ENCODE measurements around the gene GLI3. TPM values are rescaled to one million over a fixed set of nuclear protein-coding genes. Genes with fewer than 3 reads are reported as not detected.

GLI3 gene
- total and polyA plus RNA-seq, 2 of the 8 experiments (the other 6 are each of a cell fraction or from before 2014, with no cell fraction given): 8.0 to 31.1 TPM

- peak; percentile 99 for FAIRE-seq
- H3K27ac ChIP-seq (ENCODE audit: low read depth, low read length): peak overlapping the region; percentile 3; the same call in 1 of the 2 replicates
- TF ChIP-seq TAF7 (optimal IDR thresholded peaks at IDR 0.05; ENCODE audit: borderline replicate concordance, low read depth, low read length): no peak
- TF ChIP-seq CREB1 (IDR thresholded peaks at IDR 0.05): 0 out of 2 replicates have a peak, but pooled peaks have one; percentile 11
- TF ChIP-seq FOSL1 (IDR thresholded peaks at IDR 0.05; ENCODE audit: insufficient read depth, low read depth, low read length): no peak
- TF ChIP-seq NANOG (IDR thresholded peaks at IDR 0.05; ENCODE audit: insufficient read depth, low read depth, low read length, poor library complexity, severe bottlenecking): peak; percentile 60
- TF ChIP-seq E2F6 (IDR thresholded peaks at IDR 0.05): no peak
- TF ChIP-seq NRF1 (IDR thresholded peaks at IDR 0.05; ENCODE audit: low read depth, low read length): no peak
- TF ChIP-seq TEAD4 (IDR thresholded peaks at IDR 0.05; ENCODE audit: low read depth, low read length): peak; percentile 82
- peak; percentile 67; the same call in 1 of the 2 replicates for TF ChIP-seq ATF2 (IDR thresholded peaks at IDR 0.05; ENCODE audit: low read length)
- TF ChIP-seq TBP (IDR thresholded peaks at IDR 0.05; ENCODE audit: low read depth, low read length): no peak
- 0 out of 2 replicates have a peak, but pooled peaks have one; percentile 55 for TF ChIP-seq JUND (IDR thresholded peaks at IDR 0.05; ENCODE audit: low read length)
Observed at GRCh38 chr7:42212541-42213090, 24.4 kb downstream of the GLI3 start.

More at GRCh38 chr7:42212541-42213090, 24.4 kb downstream of the GLI3 start:
- H4K91ac ChIP-seq (replicated peaks; ENCODE audit: insufficient read length, low read length): no peak overlapping the region
- no peaks in the 10 kb centered on the region for H3K9me3 ChIP-seq (ENCODE audit: insufficient read depth in 2 of 2, low read depth in 1 of 2, low read length in 1 of 2)
- no peaks in the 10 kb centered on the region for H3K27me3 ChIP-seq (replicated peaks in 1 of 4; ENCODE audit: control insufficient read depth in 3 of 4, extremely low read depth in 1 of 4, insufficient read depth in 3 of 4, low read length in 3 of 4)
- H2BK20ac ChIP-seq (ENCODE audit: low read length): no peak overlapping the region
- no peak overlapping the region for H3K9ac ChIP-seq (replicated peaks in 1 of 4; ENCODE audit: extremely low read depth in 1 of 4, low read depth in 3 of 4, low read length in 3 of 4)
- ChIA-PET POLR2A (ENCODE audit: partially characterized antibody) (interaction anchor here (1.0 to 3.1 kb wide), 4 partner anchors 9 to 16 kb away, joined by 3 to 14 read pairs (median 7); no protein-coding TSS in a partner anchor), CTCF (ENCODE audit: partially characterized antibody) (interaction anchor here (0.7 to 1.7 kb wide), 9 partner anchors 9 to 235 kb away, joined by 3 to 6 read pairs (median 3); no protein-coding TSS in a partner anchor)
- no peak overlapping the region for H3K23ac ChIP-seq (ENCODE audit: insufficient read length)
- no peak overlapping the region for H2BK5ac ChIP-seq (ENCODE audit: low read depth, low read length)
- no peak overlapping the region for H2BK120ac ChIP-seq (replicated peaks; ENCODE audit: low read depth, low read length)
- no peaks in the 10 kb centered on the region; a peak in 1 of 8 replicates for H3K36me3 ChIP-seq (ENCODE audit: control insufficient read depth in 2 of 4, insufficient read depth in 4 of 4, low read length in 3 of 4)
- H3K4me2 ChIP-seq (ENCODE audit: insufficient read depth in 1 of 2, low read depth in 2 of 2, low read length in 2 of 2): peak overlapping the region in 1 of 2 experiments; percentile 52; a peak in 1 of 4 replicates
- 54% methylated on average over 8 of the region's 8 CpGs; no CpG with 5 or more reads in 1 of the 2 experiments for WGBS, 2 experiments (ENCODE audit: extremely low coverage in 1 of 2, insufficient coverage in 1 of 2, insufficient read length in 1 of 2, insufficient replicate concordance in 2 of 2, low coverage in 1 of 2, low lambda C conversion rate in 2 of 2, missing lambda C conversion rate in 1 of 2)
- H4K8ac ChIP-seq (ENCODE audit: extremely low read depth, insufficient read depth, low read length): no peak overlapping the region
- no peak overlapping the region; a peak in 1 of 8 replicates for H3K4me3 ChIP-seq (ENCODE audit: extremely low read depth in 1 of 4, insufficient read depth in 2 of 4, low read depth in 3 of 4, low read length in 4 of 4)
- no peak overlapping the region for H2BK15ac ChIP-seq (ENCODE audit: low read length)
- no peak for DNase-seq (ENCODE audit: low read depth in 1 of 2, low spot score in 2 of 2)
- no peak overlapping the region for H3K14ac ChIP-seq (ENCODE audit: insufficient read length)
- peaks cover 0 to 42% of the 10 kb centered on the region in 2 experiments; a peak in 2 of 4 replicates for H3K79me2 ChIP-seq (ENCODE audit: control insufficient read depth in 1 of 2, insufficient read depth in 2 of 2, low read length in 2 of 2)
- no peak overlapping the region for H3K18ac ChIP-seq (ENCODE audit: extremely low read depth, low read length)
- H3K79me1 ChIP-seq (ENCODE audit: low read depth, low read length): no peaks in the 10 kb centered on the region
- H3K56ac ChIP-seq (replicated peaks; ENCODE audit: insufficient read length, low read depth, low read length): no peak overlapping the region
- H2AK5ac ChIP-seq (ENCODE audit: low read depth, low read length): no peak overlapping the region
- H3K23me2 ChIP-seq (ENCODE audit: low read depth, low read length): no peaks in the 10 kb centered on the region
- no peaks in the 10 kb centered on the region for H4K20me1 ChIP-seq (replicated peaks in 1 of 2; ENCODE audit: control insufficient read depth in 1 of 2, insufficient read depth in 2 of 2, low read length in 2 of 2)
- no peak overlapping the region for H4K5ac ChIP-seq (ENCODE audit: insufficient read length, low read depth, low read length)
- no peak overlapping the region for H2AFZ ChIP-seq (ENCODE audit: low read length)
- no peak overlapping the region for H3K4ac ChIP-seq (replicated peaks; ENCODE audit: insufficient read length, low read depth, low read length)
- H2BK12ac ChIP-seq (ENCODE audit: low read depth, low read length): no peak overlapping the region
- peaks cover 0 to 15% (median 12%) of the 10 kb centered on the region in 4 experiments; a peak in 5 of 7 replicates for H3K4me1 ChIP-seq (replicated peaks in 1 of 4; ENCODE audit: control insufficient read depth in 3 of 4, insufficient read depth in 4 of 4, low read length in 3 of 4)
